NOMO-1 treated with dmso at 0.1 percent for 144 hours (cell line): ENCODE data around the gene SIK3.
A peak's percentile ranks its signal among the peaks of the same experiment; 100 is the strongest.
"Not testable (repeated sequence)": the region's sequence is repeated elsewhere in the genome, so short reads cannot be mapped to it uniquely, and the experiment has no call there.

Experiments used
- DNase-seq: peaks from one replicate; lab custom pipeline; 2025; ENCODE audit not compliant: unreplicated experiment; lab: John Stamatoyannopoulos, UW

Gene SIK3

GRCh38 chr11:117050121-117050520 is 48.1 kb downstream of the SIK3 start:
- DNase-seq: not testable (repeated sequence)

DNA sequence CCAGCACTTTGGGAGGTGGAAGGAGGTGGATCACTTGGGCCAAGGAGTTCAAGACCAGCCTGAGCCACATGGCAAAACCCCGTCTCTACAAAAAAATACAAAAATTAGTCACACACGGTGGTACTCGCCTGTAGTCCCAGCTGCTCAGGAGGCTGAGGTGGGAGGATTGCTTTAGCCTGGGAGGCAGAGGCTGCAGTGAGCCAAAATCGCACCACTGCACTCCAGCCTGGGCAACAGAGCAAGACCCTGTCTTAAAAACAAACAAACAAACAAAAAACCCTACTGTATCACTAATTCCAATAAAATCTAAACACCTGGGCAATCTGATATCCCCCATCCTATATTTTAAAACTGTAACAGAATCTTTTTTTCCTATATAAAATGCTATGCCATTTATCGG is 51.6 kb downstream of the SIK3 start:
- not testable (repeated sequence) for DNase-seq

GRCh38 chr11:117045956-117046355 is 52.3 kb downstream of the SIK3 start:
- no peak for DNase-seq

- DNase-seq: no peak
These were observed 53.0 kb downstream of the SIK3 start for GRCh38 chr11:117045196-117045595.

- no peak for DNase-seq
These were observed 53.8 kb downstream of the SIK3 start for GRCh38 chr11:117044287-117045035.

DNA sequence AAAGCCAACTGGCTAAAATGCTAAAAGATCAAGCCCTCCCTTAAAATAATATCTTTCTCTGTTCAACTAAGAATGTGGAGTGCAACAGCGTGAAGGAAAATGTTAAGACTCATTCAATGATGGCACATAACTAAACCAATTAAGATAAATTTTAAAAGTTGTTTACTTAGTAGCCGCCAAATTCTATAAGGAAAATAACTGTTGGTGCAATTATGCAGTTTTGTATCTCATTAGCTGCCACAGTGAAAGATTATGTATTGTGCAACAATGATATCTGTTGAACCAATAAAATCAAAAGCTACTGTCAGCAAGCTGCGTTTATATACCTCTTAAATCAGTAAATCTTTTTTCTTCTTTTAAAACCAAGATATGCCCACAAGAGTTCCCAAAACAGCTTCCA is 55.5 kb downstream of the SIK3 start:
- DNase-seq: no peak

- peak; percentile 63 for DNase-seq
These were observed 58.3 kb downstream of the SIK3 start for GRCh38 chr11:117039900-117040299.

GRCh38 chr11:117039270-117039669 is 59.0 kb downstream of the SIK3 start:
- DNase-seq: no peak

- DNase-seq: no peak
These were observed 60.3 kb downstream of the SIK3 start for GRCh38 chr11:117037975-117038350.

DNA sequence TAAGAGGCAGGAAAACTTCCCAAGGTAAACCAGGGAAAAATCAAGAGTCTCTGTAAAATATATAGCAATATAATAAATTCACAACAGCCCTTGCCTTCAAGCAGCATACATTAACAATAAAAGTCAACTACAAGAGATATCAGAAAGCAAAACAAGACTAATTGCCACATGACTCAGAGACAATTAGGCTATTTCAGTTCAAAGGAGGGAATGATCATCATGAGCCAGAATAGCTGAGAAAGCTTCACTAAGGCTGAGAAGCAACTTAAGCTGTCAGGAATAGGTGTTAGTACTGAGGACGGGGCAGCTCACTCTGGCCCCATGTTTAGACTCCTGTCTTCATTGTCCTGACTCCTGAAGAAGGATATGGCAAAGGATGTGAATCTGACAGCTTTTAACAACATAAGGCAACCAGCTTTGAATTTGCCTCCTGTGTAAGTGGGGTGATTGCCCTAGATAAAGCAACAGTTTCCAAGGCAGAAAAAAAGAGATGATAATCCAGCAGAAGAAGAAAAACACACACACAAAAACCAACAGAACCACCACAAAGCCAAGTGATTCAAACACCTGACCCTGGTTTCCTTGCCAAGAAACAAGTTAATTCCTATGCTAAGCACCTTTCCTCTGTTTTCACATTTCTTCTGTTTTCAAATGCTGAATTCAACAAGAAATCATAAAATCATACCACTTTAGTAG is 60.8 kb downstream of the SIK3 start:
- DNase-seq: no peak

- DNase-seq: no peak
These were observed 63.3 kb downstream of the SIK3 start for GRCh38 chr11:117034901-117035300.

GRCh38 chr11:117026593-117027330 is 71.5 kb downstream of the SIK3 start:
- no peak for DNase-seq

- not testable (repeated sequence) for DNase-seq
These were observed 74.5 kb downstream of the SIK3 start for GRCh38 chr11:117023707-117024106.

DNA sequence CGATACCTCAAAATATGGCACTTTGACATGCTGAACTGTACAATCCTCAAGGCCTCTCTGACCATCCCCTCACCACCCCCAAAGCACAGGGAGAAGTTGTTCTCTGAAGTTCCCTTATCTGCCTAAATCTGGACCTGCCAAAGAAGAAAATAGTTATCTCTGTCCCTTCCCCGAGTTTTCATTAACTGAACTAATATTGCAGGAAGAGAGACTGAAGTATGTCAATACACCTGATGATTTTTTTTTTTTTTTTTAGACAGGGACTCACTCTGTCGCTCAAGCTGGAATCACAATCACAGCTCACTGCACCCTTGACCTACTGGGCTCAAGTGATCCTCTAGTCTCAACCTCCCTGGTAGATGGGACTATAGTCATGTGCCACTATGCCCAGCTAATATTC is 75.0 kb downstream of the SIK3 start:
- no peak for DNase-seq

DNA sequence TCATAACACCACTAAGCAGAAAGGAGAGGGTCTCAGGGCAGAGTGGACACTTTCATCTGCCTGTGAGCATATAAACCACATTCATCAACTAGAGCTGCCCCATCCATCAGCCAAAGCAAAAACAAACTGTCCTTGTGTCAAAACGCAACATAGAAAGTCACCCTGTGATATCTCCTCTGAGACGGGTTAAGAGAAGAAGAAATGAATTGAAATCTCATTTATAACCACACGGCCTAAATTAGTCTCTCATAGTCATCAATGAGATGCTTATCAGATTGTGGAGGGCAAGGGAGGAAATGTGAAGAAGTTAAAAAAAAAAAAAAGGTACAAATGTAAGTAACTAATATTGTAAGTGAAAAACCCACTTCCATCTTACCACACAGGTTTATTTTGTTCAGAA is 75.7 kb downstream of the SIK3 start:
- DNase-seq: no peak

- DNase-seq: no peak
These were observed 77.2 kb downstream of the SIK3 start for GRCh38 chr11:117020869-117021564.

- DNase-seq: no peak
These were observed 77.9 kb downstream of the SIK3 start for GRCh38 chr11:117020287-117020686.

DNA sequence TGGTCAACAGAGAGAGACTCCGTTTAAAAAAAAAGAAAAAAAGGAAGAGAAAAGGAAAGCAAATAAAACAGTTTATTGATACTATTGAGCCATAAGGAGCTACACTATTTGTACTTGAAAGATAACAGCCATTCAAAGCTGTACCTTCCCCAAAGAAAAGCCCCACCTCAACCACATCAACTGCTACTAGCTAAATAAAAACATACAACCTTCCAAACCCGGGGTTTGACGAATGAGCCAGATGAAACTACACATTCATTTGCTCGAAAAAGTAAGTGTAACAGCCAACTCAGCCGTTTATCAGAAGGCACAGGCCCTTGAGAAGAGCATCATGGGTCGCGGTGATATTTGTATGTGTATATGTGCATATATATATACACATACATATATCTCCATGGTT is 78.4 kb downstream of the SIK3 start:
- DNase-seq: no peak

- no peak for DNase-seq
These were observed 80.8 kb downstream of the SIK3 start for GRCh38 chr11:117017456-117017855.

- DNase-seq: no peak
These were observed 81.5 kb downstream of the SIK3 start for GRCh38 chr11:117016747-117017146.

DNA sequence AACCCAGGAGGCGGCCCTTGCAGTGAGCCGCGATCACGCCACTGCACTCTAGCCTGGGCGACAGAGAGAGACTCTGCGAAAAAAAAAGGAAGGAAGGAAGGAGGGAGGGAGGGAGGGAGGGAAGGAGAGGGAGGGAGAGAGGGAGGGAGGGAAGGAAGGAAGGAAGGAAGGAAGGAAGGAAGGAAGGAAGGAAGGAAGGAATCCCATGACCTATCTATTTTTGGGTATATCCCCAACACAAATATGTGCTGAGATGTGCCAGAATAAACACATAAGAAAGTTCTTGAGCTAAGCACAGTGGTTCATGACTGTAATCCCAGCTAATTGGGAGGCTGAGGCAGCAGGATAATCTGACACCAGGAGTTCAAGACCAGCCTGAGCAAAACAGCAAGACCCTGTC is 82.0 kb downstream of the SIK3 start:
- DNase-seq: no peak
